AG04449 (cell line): ENCODE measurements around the gene P2RX6.
A peak's percentile ranks its signal among the peaks of the same experiment; 100 is the strongest.

ENCODE experiments used
- CTCF ChIA-PET: fragments of 350-600 bp; formaldehyde crosslinking; extraction: SDS; loops from one replicate; lab custom pipeline; 2021; ENCODE audit warnings: antibody characterized with exemption; lab: Yijun Ruan, JAX
- POLR2A ChIA-PET: fragments of 400-600, 350-600 bp; formaldehyde crosslinking; extraction: SDS; loops from one replicate; lab custom pipeline; 2020; ENCODE audit warnings: antibody characterized with exemption, inconsistent platforms; lab: Yijun Ruan, JAX
- DNase-seq: peaks from one replicate; pipeline ENCODE4 v3.0.0-alpha.2; 2010; ENCODE audit warnings: low read depth, low spot score
- H3K4me3 ChIP-seq: 2 replicates; pipeline ENCODE4 v1.5.1; 2011; ENCODE audit warnings: low read depth, mild to moderate bottlenecking, control low read depth, low read length
- CTCF ChIP-seq: IDR thresholded peaks from one replicate; pipeline ENCODE4 v1.5.1; 2011; ENCODE audit warnings: mild to moderate bottlenecking, moderate library complexity, low read length, control low read depth, inconsistent platforms; ENCODE audit not compliant: insufficient read depth; ENCODE audit errors: missing control alignments

Gene P2RX6

GRCh38 chr22:21029486-21030025 is 14.6 kb downstream of the P2RX6 start:
- POLR2A ChIA-PET: no interaction called here
- H3K4me3 ChIP-seq: no peak overlapping the region
- no peak for DNase-seq
- CTCF ChIA-PET: interaction anchor here (0.5 to 1.4 kb wide), 2 partner anchors 73 to 111 kb away, joined by 3 to 4 read pairs; no protein-coding TSS in a partner anchor
- TF ChIP-seq CTCF: no peak

GRCh38 chr22:21030032-21030431 is 15.1 kb downstream of the P2RX6 start:
- POLR2A ChIA-PET: no interaction called here
- TF ChIP-seq CTCF: no peak
- CTCF ChIA-PET: interaction anchor here (1.4 kb wide), 1 partner anchor 72 kb away, joined by 4 read pairs; no protein-coding TSS in a partner anchor
- H3K4me3 ChIP-seq: no peak overlapping the region
- DNase-seq: no peak

DNA sequence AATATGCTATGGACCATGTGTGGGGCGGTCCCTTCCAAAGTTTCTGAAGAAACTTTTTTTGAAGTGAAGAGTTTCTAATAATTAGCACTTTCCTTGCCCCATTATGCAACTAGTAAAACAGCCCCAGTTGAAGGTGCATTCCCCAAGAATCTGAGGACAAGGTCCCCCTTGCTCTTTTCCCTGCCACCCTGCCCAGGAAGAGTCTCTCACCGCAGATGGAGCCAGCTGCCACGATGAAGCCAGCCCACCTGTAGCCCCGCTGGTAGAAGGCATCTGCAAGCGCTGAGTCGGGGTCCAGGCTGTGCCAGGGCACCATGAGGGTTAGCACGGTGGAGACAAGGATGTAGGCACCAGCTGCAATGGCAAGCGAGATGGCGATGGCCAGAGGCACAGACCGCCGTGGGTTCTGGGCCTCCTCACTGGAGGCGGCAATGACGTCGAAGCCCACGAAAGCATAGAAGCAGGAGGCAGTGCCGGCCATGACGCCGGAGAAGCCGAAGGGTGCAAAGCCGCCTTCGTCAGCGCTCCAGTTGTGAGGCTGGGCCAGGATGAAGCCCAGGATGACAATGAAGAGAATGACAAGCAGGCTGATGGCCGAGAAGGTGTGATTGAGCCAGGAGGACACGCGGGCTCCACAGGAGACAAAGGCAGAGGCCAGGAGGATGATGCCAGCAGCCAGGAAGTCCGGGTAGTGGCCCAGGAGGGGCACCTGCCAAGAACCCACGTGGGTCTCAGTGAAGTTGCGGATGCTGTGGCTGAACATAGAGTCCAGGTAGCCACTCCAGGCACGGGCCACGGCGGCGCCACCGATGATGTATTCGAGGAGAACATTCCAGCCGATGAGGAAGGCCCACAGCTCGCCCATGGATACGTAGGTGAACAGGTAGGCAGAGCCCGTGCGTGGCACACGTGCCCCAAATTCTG is 15.9 kb downstream of the P2RX6 start:
- POLR2A ChIA-PET: no interaction called here
- CTCF ChIA-PET: interaction anchor here (1.4 kb wide), 1 partner anchor 71 kb away, joined by 4 read pairs; no protein-coding TSS in a partner anchor
- no peak overlapping the region for H3K4me3 ChIP-seq
- no peak for DNase-seq
- no peak for TF ChIP-seq CTCF

- DNase-seq: no peak
- H3K4me3 ChIP-seq: no peak overlapping the region
- no peak for TF ChIP-seq CTCF
- ChIA-PET CTCF (no interaction called here), POLR2A (no interaction called here)
Observed at GRCh38 chr22:21031545-21032036, 16.6 kb downstream of the P2RX6 start.

GRCh38 chr22:21032037-21032867 is 17.3 kb downstream of the P2RX6 start, which contains the start of gene SLC7A4:
Gene SLC7A4, minus strand, starts transcription at chr22:21032561. Its CDS starts 749 bp downstream, at chr22:21031812.
- CTCF ChIA-PET: interaction anchor here (0.6 to 0.9 kb wide), 2 partner anchors 16 to 916 kb away, joined by 3 read pairs; no protein-coding TSS in a partner anchor
- POLR2A ChIA-PET: no interaction called here
- no peak for DNase-seq
- no peak for TF ChIP-seq CTCF
- H3K4me3 ChIP-seq: peak within 1 kb of the TSS; percentile 32
